Keratinocyte (primary cell): ENCODE measurements around the gene CCDC148.
"Not testable (repeated sequence)": the region's sequence is repeated elsewhere in the genome, so short reads cannot be mapped to it uniquely, and the experiment has no call there.

Source experiments
- CTCF ChIP-seq, 3 experiments: IDR thresholded peaks in 1 of 3; conservative IDR thresholded peaks in 1 of 3; optimal IDR thresholded peaks in 1 of 3; 2 replicates in 2 of 3; 3 replicates in 1 of 3; pipeline versions ENCODE3 to v1.5.1; 2011; ENCODE audit warnings: low read length in 3 of 3, mild to moderate bottlenecking in 3 of 3, moderate library complexity in 2 of 3, control low read depth in 1 of 3, inconsistent platforms in 1 of 3; ENCODE audit not compliant: insufficient read depth in 2 of 3; ENCODE audit errors: extremely low read depth in 1 of 3
- EZH2 ChIP-seq: IDR thresholded peaks from one replicate; pipeline ENCODE4 v1.6.1; 2012; ENCODE audit warnings: inconsistent platforms, mild to moderate bottlenecking, low read length, moderate library complexity

- TF ChIP-seq CTCF (optimal IDR thresholded peaks at IDR 0.05 in 1 of 3, IDR thresholded peaks at IDR 0.05 in 1 of 3, conservative IDR thresholded peaks at IDR 0.05 in 1 of 3; ENCODE audit: extremely low read depth in 1 of 3, insufficient read depth in 2 of 3, low read length in 3 of 3); EZH2: not testable (repeated sequence)
Observed at GRCh38 chr2:158473300-158473699, 16.7 kb upstream of the CCDC148 start.
